Measurements from ENCODE around the gene AKAP6.

The AKAP6 gene

GRCh38 chr14:32726516-32726915 is 397.4 kb downstream of the AKAP6 start:
- in situ Hi-C loops (cut with MboI; ENCODE audit: low sequenced_read_pairs): no loop called here

- in situ Hi-C loops (cut with MboI; ENCODE audit: low sequenced_read_pairs): no loop called here
Observed at GRCh38 chr14:32727832-32728231, 398.7 kb downstream of the AKAP6 start.

GRCh38 chr14:32728526-32728925 is 399.4 kb downstream of the AKAP6 start:
- in situ Hi-C loops (cut with MboI; ENCODE audit: low sequenced_read_pairs): no loop called here

GRCh38 chr14:32728976-32729375 is 399.9 kb downstream of the AKAP6 start:
- in situ Hi-C loops (cut with MboI; ENCODE audit: low sequenced_read_pairs): no loop called here

- in situ Hi-C loops (cut with MboI; ENCODE audit: low sequenced_read_pairs): no loop called here
Observed at GRCh38 chr14:32731249-32731648, 402.2 kb downstream of the AKAP6 start.

- in situ Hi-C loops (cut with MboI; ENCODE audit: low sequenced_read_pairs): no loop called here
Observed at GRCh38 chr14:32733015-32733414, 403.9 kb downstream of the AKAP6 start.

GRCh38 chr14:32734261-32734660 is 405.2 kb downstream of the AKAP6 start:
- in situ Hi-C loops (cut with MboI; ENCODE audit: low sequenced_read_pairs): no loop called here

- in situ Hi-C loops (cut with MboI; ENCODE audit: low sequenced_read_pairs): no loop called here
Observed at GRCh38 chr14:32737621-32738020, 408.5 kb downstream of the AKAP6 start.

GRCh38 chr14:32738206-32738871 is 409.2 kb downstream of the AKAP6 start:
- in situ Hi-C loops (cut with MboI; ENCODE audit: low sequenced_read_pairs): no loop called here

- in situ Hi-C loops (cut with MboI; ENCODE audit: low sequenced_read_pairs): no loop called here
Observed at GRCh38 chr14:32744811-32745445, 415.8 kb downstream of the AKAP6 start.

- in situ Hi-C loops (cut with MboI; ENCODE audit: low sequenced_read_pairs): no loop called here
Observed at GRCh38 chr14:32754209-32754608, 425.1 kb downstream of the AKAP6 start.

GRCh38 chr14:32756173-32756572 is 427.1 kb downstream of the AKAP6 start:
- in situ Hi-C loops (cut with MboI; ENCODE audit: low sequenced_read_pairs): no loop called here

GRCh38 chr14:32756775-32757174 is 427.7 kb downstream of the AKAP6 start:
- in situ Hi-C loops (cut with MboI; ENCODE audit: low sequenced_read_pairs): no loop called here

- in situ Hi-C loops (cut with MboI; ENCODE audit: low sequenced_read_pairs): no loop called here
Observed at GRCh38 chr14:32757568-32757967, 428.5 kb downstream of the AKAP6 start.

GRCh38 chr14:32761381-32761968 is 432.4 kb downstream of the AKAP6 start:
- in situ Hi-C loops (cut with MboI; ENCODE audit: low sequenced_read_pairs): no loop called here

GRCh38 chr14:32762886-32763285 is 433.8 kb downstream of the AKAP6 start:
- in situ Hi-C loops (cut with MboI; ENCODE audit: low sequenced_read_pairs): no loop called here

GRCh38 chr14:32763673-32764072 is 434.6 kb downstream of the AKAP6 start:
- in situ Hi-C loops (cut with MboI; ENCODE audit: low sequenced_read_pairs): no loop called here

- in situ Hi-C loops (cut with MboI; ENCODE audit: low sequenced_read_pairs): no loop called here
Observed at GRCh38 chr14:32764131-32764530, 435.0 kb downstream of the AKAP6 start.

- in situ Hi-C loops (cut with MboI; ENCODE audit: low sequenced_read_pairs): no loop called here
Observed at GRCh38 chr14:32770422-32770821, 441.3 kb downstream of the AKAP6 start.

GRCh38 chr14:32774214-32774613 is 445.1 kb downstream of the AKAP6 start:
- in situ Hi-C loops (cut with MboI; ENCODE audit: low sequenced_read_pairs): no loop called here

- in situ Hi-C loops (cut with MboI; ENCODE audit: low sequenced_read_pairs): no loop called here
Observed at GRCh38 chr14:32779840-32780239, 450.7 kb downstream of the AKAP6 start.

- in situ Hi-C loops (cut with MboI; ENCODE audit: low sequenced_read_pairs): no loop called here
Observed at GRCh38 chr14:32784405-32784804, 455.3 kb downstream of the AKAP6 start.
